ENCODE results near the gene ZNF569.
A peak's percentile ranks its signal among the peaks of the same experiment; 100 is the strongest.
"Not testable (repeated sequence)": the region's sequence is repeated elsewhere in the genome, so short reads cannot be mapped to it uniquely, and the experiment has no call there.

The ZNF569 gene

DNA sequence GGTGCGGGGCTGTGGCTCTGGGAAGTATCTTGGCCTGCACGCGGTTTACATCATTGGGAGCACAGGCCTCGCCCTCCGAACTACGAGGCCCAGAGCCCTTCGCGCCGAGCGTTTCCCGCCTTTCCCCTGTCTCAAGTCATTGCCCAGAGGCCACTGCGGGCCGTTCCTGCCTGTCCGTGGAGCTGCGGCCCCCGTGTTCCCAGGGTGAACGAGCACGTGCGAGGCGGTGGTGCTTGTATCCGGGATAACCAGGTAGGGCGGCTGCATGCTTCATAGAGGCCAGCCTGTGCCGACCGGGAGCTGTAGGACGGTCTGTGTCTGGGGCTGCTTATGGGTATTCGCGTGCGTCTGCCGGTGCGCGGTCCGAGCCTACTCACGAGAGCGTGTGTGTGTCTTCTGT, 63.8 kb downstream of the ZNF569 start:
- no peak overlapping the region for H3K4me3 ChIP-seq (ENCODE audit: control insufficient read depth, low read depth, low read length)
- TF ChIP-seq, protein P1, sequence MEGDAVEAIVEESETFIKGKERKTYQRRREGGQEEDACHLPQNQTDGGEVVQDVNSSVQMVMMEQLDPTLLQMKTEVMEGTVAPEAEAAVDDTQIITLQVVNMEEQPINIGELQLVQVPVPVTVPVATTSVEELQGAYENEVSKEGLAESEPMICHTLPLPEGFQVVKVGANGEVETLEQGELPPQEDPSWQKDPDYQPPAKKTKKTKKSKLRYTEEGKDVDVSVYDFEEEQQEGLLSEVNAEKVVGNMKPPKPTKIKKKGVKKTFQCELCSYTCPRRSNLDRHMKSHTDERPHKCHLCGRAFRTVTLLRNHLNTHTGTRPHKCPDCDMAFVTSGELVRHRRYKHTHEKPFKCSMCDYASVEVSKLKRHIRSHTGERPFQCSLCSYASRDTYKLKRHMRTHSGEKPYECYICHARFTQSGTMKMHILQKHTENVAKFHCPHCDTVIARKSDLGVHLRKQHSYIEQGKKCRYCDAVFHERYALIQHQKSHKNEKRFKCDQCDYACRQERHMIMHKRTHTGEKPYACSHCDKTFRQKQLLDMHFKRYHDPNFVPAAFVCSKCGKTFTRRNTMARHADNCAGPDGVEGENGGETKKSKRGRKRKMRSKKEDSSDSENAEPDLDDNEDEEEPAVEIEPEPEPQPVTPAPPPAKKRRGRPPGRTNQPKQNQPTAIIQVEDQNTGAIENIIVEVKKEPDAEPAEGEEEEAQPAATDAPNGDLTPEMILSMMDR (conservative IDR thresholded peaks at IDR 0.05; ENCODE audit: control insufficient read depth, insufficient read depth, low read depth, low read length), result no peak
- no peak for DNase-seq (ENCODE audit: low read depth)

DNA sequence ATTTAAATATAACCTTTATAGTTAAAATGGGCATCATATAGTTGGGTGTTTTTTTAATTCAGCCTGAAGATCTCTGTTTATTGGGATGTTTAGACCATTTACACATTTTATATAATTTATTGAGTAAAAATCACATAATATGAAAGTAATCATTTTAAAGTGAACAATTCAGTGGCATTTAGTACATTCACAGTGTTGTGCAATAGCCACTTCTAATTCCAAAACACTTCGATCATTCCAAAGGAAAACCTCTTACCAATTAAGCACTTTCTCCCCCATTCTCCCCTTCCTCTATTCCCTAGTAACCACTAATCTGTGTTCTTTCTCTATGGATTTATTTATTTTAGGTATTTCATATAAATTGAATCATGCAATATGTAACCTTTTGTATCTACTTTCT, 66.2 kb downstream of the ZNF569 start:
- TF ChIP-seq, protein P1 (conservative IDR thresholded peaks at IDR 0.05; ENCODE audit: control insufficient read depth, insufficient read depth, low read depth, low read length), result no peak
- DNase-seq (ENCODE audit: low read depth), result no peak
- no peak overlapping the region for H3K4me3 ChIP-seq (ENCODE audit: control insufficient read depth, low read depth, low read length)

DNA sequence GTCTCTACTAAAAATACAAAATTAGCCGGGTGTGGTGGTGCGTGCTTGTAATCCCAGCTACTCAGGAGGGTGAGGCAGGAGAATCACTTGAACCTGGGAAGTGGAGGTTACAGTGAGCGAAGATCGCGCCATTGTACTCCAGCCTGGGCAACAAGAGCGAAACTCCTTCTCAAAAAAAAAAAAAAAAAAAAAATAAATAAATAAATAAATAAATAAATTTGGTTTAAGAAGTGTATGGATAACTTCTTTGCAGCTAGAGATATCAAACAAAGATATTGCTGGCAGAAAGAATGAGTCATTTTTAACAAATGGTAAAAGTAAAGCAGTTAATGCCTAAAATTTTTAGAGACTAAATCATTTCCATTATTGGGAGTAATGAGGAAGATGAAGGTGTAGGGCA, 75.8 kb downstream of the ZNF569 start:
- DNase-seq (ENCODE audit: low read depth); H3K4me3 ChIP-seq (ENCODE audit: control insufficient read depth, low read depth, low read length): not testable (repeated sequence)

DNA sequence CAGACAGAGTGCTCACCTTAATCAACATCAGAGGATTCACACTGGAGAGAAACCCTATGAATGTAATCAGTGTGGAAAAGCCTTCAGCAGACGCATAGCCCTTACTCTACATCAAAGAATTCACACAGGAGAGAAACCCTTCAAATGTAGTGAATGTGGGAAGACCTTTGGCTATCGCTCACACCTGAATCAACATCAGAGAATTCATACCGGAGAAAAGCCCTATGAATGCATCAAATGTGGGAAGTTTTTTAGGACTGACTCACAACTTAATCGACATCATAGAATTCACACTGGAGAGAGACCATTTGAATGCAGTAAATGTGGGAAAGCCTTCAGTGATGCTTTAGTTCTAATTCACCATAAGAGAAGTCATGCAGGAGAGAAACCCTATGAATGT, 78.0 kb downstream of the ZNF569 start:
- TF ChIP-seq, protein P1 (conservative IDR thresholded peaks at IDR 0.05; ENCODE audit: control insufficient read depth, insufficient read depth, low read depth, low read length), result no peak
- no peak overlapping the region for H3K4me3 ChIP-seq (ENCODE audit: control insufficient read depth, low read depth, low read length)
- DNase-seq (ENCODE audit: low read depth), result peak; percentile 9

DNA sequence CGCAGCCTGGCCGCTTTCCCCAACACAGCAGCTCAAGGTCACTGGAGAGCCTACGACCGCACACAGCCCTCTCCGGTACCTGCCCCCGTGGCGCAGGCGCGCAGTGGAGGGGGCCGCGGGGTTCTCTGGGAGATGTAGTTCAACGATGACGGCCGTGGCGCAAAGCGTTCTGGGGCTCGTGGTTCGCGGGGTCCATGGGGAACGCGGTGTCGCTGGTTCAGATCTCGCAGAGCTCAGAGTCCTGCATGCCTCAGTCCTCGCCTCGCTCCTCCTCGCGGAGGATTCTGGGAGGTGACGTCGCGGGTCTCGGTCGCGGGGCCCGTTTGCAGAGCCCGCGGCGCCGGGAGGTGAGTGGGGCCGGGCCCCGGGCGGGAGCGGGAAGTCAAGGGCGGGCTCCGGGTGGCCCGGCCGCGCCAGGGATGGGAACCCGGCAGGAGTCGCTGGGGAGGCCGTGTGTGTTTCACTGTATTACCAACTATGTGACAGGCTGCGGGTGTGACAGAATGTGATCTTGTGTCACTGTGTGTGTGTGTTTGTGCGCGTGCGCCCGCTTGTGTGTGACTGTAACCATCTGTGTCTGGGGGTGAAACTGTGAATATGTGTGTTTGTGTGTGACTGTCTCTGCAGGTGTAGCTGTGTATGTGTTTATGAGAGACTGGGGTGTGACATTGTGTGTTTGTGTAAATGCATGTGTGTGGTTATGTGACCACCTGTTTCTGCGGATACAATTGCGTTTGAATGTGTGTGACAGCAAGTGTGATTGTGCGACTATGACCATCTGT, 96.2 kb downstream of the ZNF569 start, which contains the start of gene ZNF527:
ZNF527 (plus strand) TSS at position 220 of the 782 bp plus-strand sequence. CDS start 3,100 bp downstream, outside the sequence.
- peak within 1 kb of the TSS; percentile 85 for H3K4me3 ChIP-seq (ENCODE audit: control insufficient read depth, low read depth, low read length)
- TF ChIP-seq, protein P1 (conservative IDR thresholded peaks at IDR 0.05; ENCODE audit: control insufficient read depth, insufficient read depth, low read depth, low read length), result no peak
- DNase-seq (ENCODE audit: low read depth), result peak; percentile 96

DNA sequence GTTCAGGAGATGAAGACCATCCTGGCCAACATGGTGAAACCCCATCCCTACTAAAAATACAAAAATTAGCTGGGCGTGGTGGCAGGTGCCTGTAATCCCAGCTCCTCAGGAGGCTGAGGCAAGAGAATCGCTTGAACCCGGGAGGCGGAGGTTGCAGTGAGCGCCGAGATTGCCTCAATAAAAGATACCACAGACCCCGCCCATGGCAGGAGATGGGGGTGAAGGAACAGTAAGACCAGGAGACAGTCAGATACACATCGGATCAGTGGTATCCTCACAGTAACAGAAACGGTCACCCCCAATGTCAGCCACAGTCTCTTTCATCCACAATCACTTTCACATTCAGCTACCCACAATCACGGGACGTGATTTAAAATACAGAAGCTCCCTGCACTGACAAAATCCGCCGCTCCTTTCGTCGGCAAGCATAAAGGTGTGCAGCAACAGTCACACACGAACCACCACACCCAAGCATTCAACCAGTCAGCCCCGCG, 96.8 kb downstream of the ZNF569 start:
- peak overlapping the region; percentile 85 for H3K4me3 ChIP-seq (ENCODE audit: control insufficient read depth, low read depth, low read length)
- DNase-seq (ENCODE audit: low read depth), result not testable (repeated sequence)

DNA sequence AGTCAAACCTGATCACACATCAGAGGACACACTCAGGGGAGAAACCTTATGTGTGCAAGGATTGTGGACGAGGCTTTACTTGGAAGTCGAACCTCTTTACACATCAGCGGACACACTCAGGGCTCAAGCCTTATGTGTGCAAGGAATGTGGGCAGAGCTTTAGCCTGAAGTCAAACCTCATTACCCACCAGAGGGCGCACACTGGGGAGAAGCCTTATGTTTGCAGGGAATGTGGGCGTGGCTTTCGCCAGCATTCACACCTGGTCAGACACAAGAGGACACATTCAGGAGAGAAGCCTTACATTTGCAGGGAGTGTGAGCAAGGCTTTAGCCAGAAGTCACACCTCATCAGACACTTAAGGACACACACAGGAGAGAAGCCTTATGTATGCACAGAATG, 104.5 kb downstream of the ZNF569 start:
- peak; percentile 12 for DNase-seq (ENCODE audit: low read depth)
- TF ChIP-seq, protein P1 (conservative IDR thresholded peaks at IDR 0.05; ENCODE audit: control insufficient read depth, insufficient read depth, low read depth, low read length), result peak; percentile 8
- H3K4me3 ChIP-seq (ENCODE audit: control insufficient read depth, low read depth, low read length), result no peak overlapping the region
